ENCODE data around the gene CD81. TPM values are rescaled to one million over a fixed set of nuclear protein-coding genes. Genes with fewer than 3 reads are reported as not detected.

CD81 gene
- total and polyA plus RNA-seq, 2 experiments from 2014 or later: 212 to 444 TPM

DNA sequence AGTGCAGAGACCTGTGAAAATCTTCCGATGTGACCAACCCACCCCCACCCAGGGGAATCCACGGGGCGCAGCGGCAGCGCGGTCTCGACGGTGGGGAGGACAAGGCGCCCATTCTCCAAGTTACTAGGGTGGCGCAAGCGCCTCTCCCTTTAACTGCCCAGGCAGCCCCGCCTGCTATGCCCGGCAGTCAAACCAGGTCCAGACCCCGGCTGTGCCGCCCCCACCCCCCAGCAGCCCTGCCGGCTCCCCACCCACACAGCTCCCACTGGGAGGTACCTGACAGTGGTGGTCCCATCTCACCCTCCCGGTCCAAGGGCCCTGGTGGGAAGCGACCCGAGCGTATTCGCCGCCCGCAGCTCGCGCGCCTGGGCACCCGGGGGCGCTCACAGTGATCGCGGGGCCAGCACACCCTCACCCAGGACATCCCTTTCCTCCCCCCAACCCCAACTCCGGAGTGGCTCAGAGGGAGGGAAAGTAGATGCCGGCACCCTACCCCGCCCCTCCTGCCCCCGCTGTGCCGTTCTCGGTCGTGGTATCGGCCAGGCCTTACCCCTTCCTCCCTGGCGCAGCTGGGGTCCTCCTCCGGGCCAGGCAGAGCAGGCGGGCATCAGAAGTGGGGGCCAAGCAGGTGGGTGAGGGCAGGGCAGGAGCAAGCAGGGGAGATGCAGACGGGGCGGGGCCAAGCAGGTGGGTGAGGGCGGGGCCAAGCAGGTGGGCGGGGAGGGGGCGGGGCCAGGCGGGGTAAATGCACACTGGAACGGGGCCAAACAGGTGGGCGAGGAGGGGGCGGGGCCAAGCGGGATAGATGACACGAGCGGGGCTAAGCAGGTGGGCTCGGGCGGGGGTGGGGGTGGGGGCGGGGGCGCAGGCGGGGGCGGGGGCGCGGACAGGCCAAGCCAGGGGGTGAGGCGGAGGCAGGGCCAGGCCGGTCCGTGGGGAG, 67.0 kb downstream of the CD81 start, which contains the start of gene TRPM5:
TSS of gene TRPM5 (minus strand) at position 634 of the 940 bp plus-strand sequence. CDS start 21,478 bp downstream, outside the sequence.
- no peaks in the 10 kb centered on the region for H3K9me3 ChIP-seq (ENCODE audit: low read depth)
- H3K27ac ChIP-seq: no peak within 1 kb of the TSS
- DNase-seq (ENCODE audit: low read depth in 1 of 2, low spot score in 1 of 2): no peak
- H3K4me1 ChIP-seq (ENCODE audit: low read depth): no peaks in the 10 kb centered on the region
- peaks cover 95% of the 10 kb centered on the region for H3K27me3 ChIP-seq
- no peaks in the 10 kb centered on the region for H3K36me3 ChIP-seq
- peak within 1 kb of the TSS; percentile 28 for H3K4me3 ChIP-seq
- TF ChIP-seq, protein P1, sequence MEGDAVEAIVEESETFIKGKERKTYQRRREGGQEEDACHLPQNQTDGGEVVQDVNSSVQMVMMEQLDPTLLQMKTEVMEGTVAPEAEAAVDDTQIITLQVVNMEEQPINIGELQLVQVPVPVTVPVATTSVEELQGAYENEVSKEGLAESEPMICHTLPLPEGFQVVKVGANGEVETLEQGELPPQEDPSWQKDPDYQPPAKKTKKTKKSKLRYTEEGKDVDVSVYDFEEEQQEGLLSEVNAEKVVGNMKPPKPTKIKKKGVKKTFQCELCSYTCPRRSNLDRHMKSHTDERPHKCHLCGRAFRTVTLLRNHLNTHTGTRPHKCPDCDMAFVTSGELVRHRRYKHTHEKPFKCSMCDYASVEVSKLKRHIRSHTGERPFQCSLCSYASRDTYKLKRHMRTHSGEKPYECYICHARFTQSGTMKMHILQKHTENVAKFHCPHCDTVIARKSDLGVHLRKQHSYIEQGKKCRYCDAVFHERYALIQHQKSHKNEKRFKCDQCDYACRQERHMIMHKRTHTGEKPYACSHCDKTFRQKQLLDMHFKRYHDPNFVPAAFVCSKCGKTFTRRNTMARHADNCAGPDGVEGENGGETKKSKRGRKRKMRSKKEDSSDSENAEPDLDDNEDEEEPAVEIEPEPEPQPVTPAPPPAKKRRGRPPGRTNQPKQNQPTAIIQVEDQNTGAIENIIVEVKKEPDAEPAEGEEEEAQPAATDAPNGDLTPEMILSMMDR (IDR thresholded peaks at IDR 0.05; ENCODE audit: low read depth, low read length): no peak

DNA sequence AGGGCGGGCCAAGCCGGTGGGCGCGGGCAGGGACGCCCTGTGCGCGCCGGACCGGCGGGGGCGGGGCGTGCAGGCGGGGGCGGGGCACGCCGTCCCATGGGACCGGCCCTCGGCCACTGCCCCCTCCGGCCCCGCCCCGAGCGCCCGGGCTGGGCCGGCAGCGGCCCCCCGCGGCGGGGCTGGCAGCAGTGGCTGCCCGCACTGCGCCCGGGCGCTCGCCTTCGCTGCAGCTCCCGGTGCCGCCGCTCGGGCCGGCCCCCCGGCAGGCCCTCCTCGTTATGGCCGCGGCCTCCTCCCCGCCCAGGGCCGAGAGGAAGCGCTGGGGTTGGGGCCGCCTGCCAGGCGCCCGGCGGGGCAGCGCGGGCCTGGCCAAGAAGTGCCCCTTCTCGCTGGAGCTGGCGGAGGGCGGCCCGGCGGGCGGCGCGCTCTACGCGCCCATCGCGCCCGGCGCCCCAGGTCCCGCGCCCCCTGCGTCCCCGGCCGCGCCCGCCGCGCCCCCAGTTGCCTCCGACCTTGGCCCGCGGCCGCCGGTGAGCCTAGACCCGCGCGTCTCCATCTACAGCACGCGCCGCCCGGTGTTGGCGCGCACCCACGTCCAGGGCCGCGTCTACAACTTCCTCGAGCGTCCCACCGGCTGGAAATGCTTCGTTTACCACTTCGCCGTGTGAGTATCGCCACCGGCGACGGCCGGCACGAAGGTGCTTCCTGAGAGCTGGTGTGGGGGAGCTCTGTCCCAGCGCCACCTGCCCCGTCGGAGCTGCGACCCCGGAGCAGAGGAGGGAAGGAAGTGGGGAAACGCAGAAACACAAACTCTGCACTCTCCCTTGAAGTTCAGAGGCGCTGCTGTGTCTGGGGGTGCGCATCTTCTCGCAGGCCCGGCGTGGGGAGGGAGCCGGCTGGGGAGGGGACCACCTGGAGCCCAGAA, 68.0 kb downstream of the CD81 start, which contains the start of gene KCNQ1:
TSS of gene KCNQ1 (plus strand) at position 188 of the 925 bp plus-strand sequence. CDS start at position 279, 91 bp downstream.
- H3K4me3 ChIP-seq: peak within 1 kb of the TSS; percentile 28
- no peak within 1 kb of the TSS for H3K27ac ChIP-seq
- TF ChIP-seq, protein P1 (IDR thresholded peaks at IDR 0.05; ENCODE audit: low read depth, low read length): no peak
- peaks cover 97% of the 10 kb centered on the region for H3K27me3 ChIP-seq
- H3K9me3 ChIP-seq (ENCODE audit: low read depth): no peaks in the 10 kb centered on the region
- no peaks in the 10 kb centered on the region for H3K4me1 ChIP-seq (ENCODE audit: low read depth)
- H3K36me3 ChIP-seq: no peaks in the 10 kb centered on the region
- peak in 1 of 2 donors; percentile 78 for DNase-seq (ENCODE audit: low read depth in 1 of 2, low spot score in 1 of 2)

DNA sequence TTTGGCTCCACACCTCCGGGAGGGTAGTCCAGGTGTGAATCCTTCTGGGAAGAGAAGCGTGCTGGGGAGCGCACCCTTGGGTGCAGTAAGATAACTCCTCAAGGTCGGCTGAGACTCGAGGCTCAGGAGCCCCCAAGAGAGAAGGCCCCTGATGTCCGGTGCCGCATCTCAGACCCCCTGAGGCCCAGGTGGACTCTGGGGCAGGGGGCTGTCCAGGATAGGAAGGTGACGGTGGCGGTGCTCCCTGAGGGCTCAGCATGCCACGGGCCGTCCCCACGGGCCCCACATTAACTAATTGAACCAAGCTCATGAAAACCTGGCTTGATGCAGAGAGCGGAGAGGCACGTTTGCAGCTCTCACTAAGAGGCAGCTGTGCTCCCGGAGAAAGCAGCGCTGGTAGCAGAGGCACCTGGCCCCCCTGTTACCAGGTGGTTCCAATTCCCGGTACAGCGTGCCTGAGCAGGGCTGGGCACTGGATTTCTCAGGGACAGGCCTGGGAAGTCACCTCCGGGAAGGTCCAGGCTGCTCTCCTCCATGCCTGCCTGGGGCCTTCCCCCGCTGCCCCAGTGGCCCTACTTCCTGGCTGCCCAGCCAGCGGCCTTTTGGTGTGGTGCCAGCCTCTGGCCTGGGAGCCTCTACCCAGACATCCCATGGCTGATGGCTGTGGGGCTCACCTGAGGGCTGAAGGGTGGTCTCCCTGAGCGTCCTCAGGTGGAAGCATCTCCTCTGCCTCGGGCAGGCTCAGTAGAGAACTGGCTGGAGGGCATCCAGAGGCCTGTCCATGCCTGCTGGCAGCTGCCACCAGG, 68.8 kb downstream of the CD81 start:
- Histone ChIP-seq H3K27ac (no peak overlapping the region), H3K4me1 (ENCODE audit: low read depth) (no peaks in the 10 kb centered on the region), H3K9me3 (ENCODE audit: low read depth) (no peaks in the 10 kb centered on the region), H3K36me3 (no peaks in the 10 kb centered on the region), H3K27me3 (peaks cover 97% of the 10 kb centered on the region), H3K4me3 (peak overlapping the region; percentile 28)
- DNase-seq (ENCODE audit: low read depth in 1 of 2, low spot score in 1 of 2): no peak
- TF ChIP-seq, protein P1 (IDR thresholded peaks at IDR 0.05; ENCODE audit: low read depth, low read length): no peak

- no peak for DNase-seq (ENCODE audit: low read depth in 1 of 2, low spot score in 1 of 2)
- Histone ChIP-seq H3K9me3 (ENCODE audit: low read depth) (no peaks in the 10 kb centered on the region), H3K27ac (no peak overlapping the region), H3K27me3 (peaks cover 97% of the 10 kb centered on the region), H3K4me1 (ENCODE audit: low read depth) (no peaks in the 10 kb centered on the region), H3K36me3 (no peaks in the 10 kb centered on the region), H3K4me3 (no peak overlapping the region)
- TF ChIP-seq, protein P1 (IDR thresholded peaks at IDR 0.05; ENCODE audit: low read depth, low read length): no peak
Measured at GRCh38 chr11:2446590-2447252, 69.6 kb downstream of the CD81 start.

Other genes with a start within 250 kb of the CD81 start
- gene IGF2, start 237.9 kb upstream of the CD81 start, total RNA-seq: 91.4 and 120 TPM in 2 replicates
- gene IGF2, start 237.9 kb upstream of the CD81 start, polyA plus RNA-seq: 136 and 155 TPM in 2 replicates
- gene INS, start 216.1 kb upstream of the CD81 start, total RNA-seq: not detected in 2 replicates
- not detected in 2 replicates for gene INS, start 216.1 kb upstream of the CD81 start, polyA plus RNA-seq
- not detected in 2 replicates for gene TH, start 205.5 kb upstream of the CD81 start, total RNA-seq
- not detected in 2 replicates for gene TH, start 205.5 kb upstream of the CD81 start, polyA plus RNA-seq
- gene ASCL2, start 106.7 kb upstream of the CD81 start, total RNA-seq: 0.39 TPM in 1 of 2 replicates, not detected in the other
- 0.21 TPM in 1 of 2 replicates, not detected in the other for gene ASCL2, start 106.7 kb upstream of the CD81 start, polyA plus RNA-seq
- gene C11orf21, start 75.4 kb upstream of the CD81 start, total RNA-seq: 1.3 and 1.8 TPM in 2 replicates
- 1.5 and 1.8 TPM in 2 replicates for gene C11orf21, start 75.4 kb upstream of the CD81 start, polyA plus RNA-seq
- 22.0 and 22.4 TPM in 2 replicates for gene TSPAN32, start 75.3 kb upstream of the CD81 start, total RNA-seq
- 18.5 and 24.8 TPM in 2 replicates for gene TSPAN32, start 75.3 kb upstream of the CD81 start, polyA plus RNA-seq
- gene TSSC4, start 23.4 kb downstream of the CD81 start, total RNA-seq: 61.4 and 71.6 TPM in 2 replicates
- gene TSSC4, start 23.4 kb downstream of the CD81 start, polyA plus RNA-seq: 71.4 and 94.8 TPM in 2 replicates
- 0.14 and 0.66 TPM in 2 replicates for gene TRPM5, start 67.2 kb downstream of the CD81 start, total RNA-seq
- gene TRPM5, start 67.2 kb downstream of the CD81 start, polyA plus RNA-seq: 0.33 TPM in 1 of 2 replicates, not detected in the other
- gene KCNQ1, start 67.7 kb downstream of the CD81 start, total RNA-seq: 7.8 and 18.6 TPM in 2 replicates
- gene KCNQ1, start 67.7 kb downstream of the CD81 start, polyA plus RNA-seq: 13.9 and 18.8 TPM in 2 replicates

All from cardiac muscle cell (in vitro differentiated cells and primary cell).